Uterus (tissue), 4 donors: ENCODE data around the gene ANKRD44. TPM values are rescaled to one million over a fixed set of nuclear protein-coding genes. Genes with fewer than 3 reads are reported as not detected.

Experiments
- DNase-seq, 2 donors: peaks; one replicate each; pipeline ENCODE4 v3.0.0-alpha.2; 2019 to 2020
- H3K27ac ChIP-seq, 2 donors: fragments of 200-600 bp; sonication (generic); 1 replicate in 1 of 2; 2 replicates in 1 of 2; pipeline ENCODE4 v1.5.1; 2016 to 2018
- H3K27me3 ChIP-seq, 2 donors: fragments of 200-600 bp; sonication (generic); one replicate each; pipeline ENCODE4 v1.5.1; 2018 to 2019; ENCODE audit warnings: control low read depth in 1 of 2
- H3K36me3 ChIP-seq, 2 donors: fragments of 200-600 bp; sonication (generic); one replicate each; pipeline ENCODE4 v1.5.1; 2019; ENCODE audit warnings: control low read depth in 1 of 2
- H3K4me1 ChIP-seq, 2 donors: fragments of 200-600 bp; sonication (generic); one replicate each; pipeline ENCODE4 v1.5.1; 2018 to 2019; ENCODE audit warnings: control low read depth in 1 of 2
- H3K4me3 ChIP-seq, 2 donors: fragments of 200-600 bp; sonication (generic); 1 replicate in 1 of 2; 2 replicates in 1 of 2; pipeline ENCODE4 v1.5.1; 2018 to 2019; ENCODE audit warnings: mild to moderate bottlenecking in 1 of 2
- H3K9me3 ChIP-seq, 2 donors: fragments of 200-600 bp; sonication (generic); one replicate each; pipeline ENCODE4 v1.5.1; 2019; ENCODE audit warnings: control low read depth in 1 of 2
- CTCF ChIP-seq, 4 experiments: fragments of 200-600 bp in 2 of 4; fragments of 450-650 bp in 2 of 4; sonication (generic) in 2 of 4; IDR thresholded peaks; one replicate each; pipeline ENCODE4 v1.5.1; 2016 to 2019; ENCODE audit warnings: antibody characterized with exemption in 4 of 4, mild to moderate bottlenecking in 2 of 4, moderate library complexity in 1 of 4
- POLR2A ChIP-seq, 2 donors: fragments of 450-650 bp; IDR thresholded peaks; one replicate each; pipeline ENCODE4 v1.6.1; 2016; ENCODE audit warnings: antibody characterized with exemption in 2 of 2, mild to moderate bottlenecking in 1 of 2, moderate library complexity in 1 of 2
- intact Hi-C: fragments of 100-400 bp; cut with DNase I; formaldehyde crosslinking; loops from one replicate; pipeline ENCODE4 v1.15.1; 2023; ENCODE audit warnings: low total_unique reads
- total RNA-seq, 4 donors: library from RNA; depleted of rRNA in 3 of 4; stranded (reverse); fragments of >200 nt in 3 of 4; gene quantifications; one replicate each; pipeline versions ENCODE4 v1.1.0 to v1.2.4, GENCODE V29; 2014 to 2023
- donor health status: DM: yes; HTN: yes; CAD: no.

ANKRD44 gene
- total RNA-seq, 4 donors from 2014 or later = 14.4 to 71.5 (median 23.2) TPM

- H3K27me3 ChIP-seq = no peaks in the 10 kb centered on the region
- no peaks in the 10 kb centered on the region for H3K36me3 ChIP-seq
- H3K9me3 ChIP-seq = no peaks in the 10 kb centered on the region
- intact Hi-C loops = no loop called here
- H3K4me1 ChIP-seq = peaks cover 0 to 12% of the 10 kb centered on the region in 2 donors
- TF ChIP-seq POLR2A (IDR thresholded peaks at IDR 0.05) (no peak), CTCF (IDR thresholded peaks at IDR 0.05) (no peak)
- peak overlapping the region in 1 of 2 donors; percentile 3 for H3K27ac ChIP-seq
- no peak for DNase-seq
- no peak overlapping the region for H3K4me3 ChIP-seq
Measured at GRCh38 chr2:197109326-197109725, 201.3 kb downstream of the ANKRD44 start.

DNA sequence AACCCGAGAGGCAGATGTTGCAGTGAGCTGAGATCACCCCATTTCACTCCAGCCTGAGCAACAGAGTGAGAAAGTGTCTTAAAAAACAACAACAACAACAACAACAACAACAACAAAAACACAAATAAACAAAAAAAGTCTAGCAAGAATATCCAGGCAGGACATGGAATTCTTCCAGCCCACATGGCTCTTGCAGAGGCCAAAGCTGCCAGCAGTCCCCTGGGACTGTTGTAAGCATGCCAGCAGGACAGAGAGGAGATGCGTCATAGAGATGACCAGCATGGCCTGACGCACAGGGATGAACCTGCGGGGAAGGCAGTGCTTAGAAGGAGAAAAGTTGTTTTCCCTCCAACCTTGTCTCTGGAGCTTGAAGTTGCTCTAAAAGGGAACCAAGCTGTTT, 201.8 kb downstream of the ANKRD44 start:
- DNase-seq = peak; percentile 73 to 74
- peaks cover 0 to 12% of the 10 kb centered on the region in 2 donors for H3K4me1 ChIP-seq
- H3K27me3 ChIP-seq = no peaks in the 10 kb centered on the region
- H3K9me3 ChIP-seq = no peaks in the 10 kb centered on the region
- TF ChIP-seq POLR2A (IDR thresholded peaks at IDR 0.05) (no peak), CTCF (IDR thresholded peaks at IDR 0.05) (no peak)
- intact Hi-C loops = no loop called here
- H3K4me3 ChIP-seq = no peak overlapping the region
- H3K36me3 ChIP-seq = no peaks in the 10 kb centered on the region
- H3K27ac ChIP-seq = peak overlapping the region; percentile 71 to 80

- intact Hi-C loops = no loop called here
- no peak for TF ChIP-seq POLR2A (IDR thresholded peaks at IDR 0.05)
- TF ChIP-seq CTCF (IDR thresholded peaks at IDR 0.05) = no peak
- H3K27me3 ChIP-seq = no peaks in the 10 kb centered on the region
- no peak overlapping the region for H3K4me3 ChIP-seq
- no peaks in the 10 kb centered on the region for H3K9me3 ChIP-seq
- peaks cover 0 to 12% of the 10 kb centered on the region in 2 donors for H3K4me1 ChIP-seq
- no peaks in the 10 kb centered on the region for H3K36me3 ChIP-seq
- peak overlapping the region; percentile 71 to 80 for H3K27ac ChIP-seq
- peak; percentile 60 to 65 for DNase-seq
Measured at GRCh38 chr2:197107291-197108269, 203.0 kb downstream of the ANKRD44 start.

- no peak for DNase-seq
- no peaks in the 10 kb centered on the region for H3K27me3 ChIP-seq
- H3K9me3 ChIP-seq = no peaks in the 10 kb centered on the region
- no peak for TF ChIP-seq CTCF (IDR thresholded peaks at IDR 0.05)
- no peak for TF ChIP-seq POLR2A (IDR thresholded peaks at IDR 0.05)
- intact Hi-C loops = no loop called here
- no peak overlapping the region for H3K27ac ChIP-seq
- no peak overlapping the region for H3K4me3 ChIP-seq
- peaks cover 0 to 8% of the 10 kb centered on the region in 2 donors for H3K4me1 ChIP-seq
- no peaks in the 10 kb centered on the region for H3K36me3 ChIP-seq
Measured at GRCh38 chr2:197103363-197103762, 207.2 kb downstream of the ANKRD44 start.

- TF ChIP-seq POLR2A (IDR thresholded peaks at IDR 0.05) = no peak
- TF ChIP-seq CTCF (IDR thresholded peaks at IDR 0.05) = no peak
- no peaks in the 10 kb centered on the region for H3K27me3 ChIP-seq
- intact Hi-C loops = no loop called here
Measured at GRCh38 chr2:197102231-197102630, 208.3 kb downstream of the ANKRD44 start.

More at GRCh38 chr2:197102231-197102630, 208.3 kb downstream of the ANKRD44 start:
- no peak for DNase-seq
- H3K4me1 ChIP-seq = no peaks in the 10 kb centered on the region
- H3K4me3 ChIP-seq = no peak overlapping the region
- no peaks in the 10 kb centered on the region for H3K36me3 ChIP-seq
- no peak overlapping the region for H3K27ac ChIP-seq
- no peaks in the 10 kb centered on the region for H3K9me3 ChIP-seq
